SK-N-MC (cell line): Measurements from ENCODE around the gene PDCD7.

ENCODE experiments used
- DNase-seq: peaks from one replicate; pipeline ENCODE4 v3.0.0-alpha.2; 2011; ENCODE audit warnings: low read depth, low spot score
- H3K27ac ChIP-seq: fragments of 200-600 bp; sonication (generic); 2 replicates; pipeline ENCODE4 v1.5.1; 2016; ENCODE audit warnings: mixed run types
- H3K36me3 ChIP-seq: fragments of 200-600 bp; sonication (generic); 2 replicates; pipeline ENCODE4 v1.6.1; 2017; ENCODE audit warnings: antibody characterized with exemption, low read length, mixed read lengths; ENCODE audit not compliant: insufficient read depth
- H3K4me3 ChIP-seq: fragments of 200-600 bp; sonication (generic); 2 replicates; pipeline ENCODE4 v1.5.1; 2016
- H3K9ac ChIP-seq: fragments of 200-600 bp; sonication (generic); 2 replicates; pipeline ENCODE4 v1.8.0; 2017; ENCODE audit warnings: mixed run types, mixed read lengths; ENCODE audit not compliant: insufficient read length
- H3K9me3 ChIP-seq: fragments of 200-600 bp; sonication (generic); 2 replicates; pipeline ENCODE4 v1.6.1; 2017; ENCODE audit warnings: low read depth, mild to moderate bottlenecking, antibody characterized with exemption, low read length, moderate library complexity, mixed read lengths
- EZH2 ChIP-seq: fragments of 200-600 bp; sonication (generic); IDR thresholded peaks from one replicate; pipeline ENCODE4 v1.6.1; 2017; ENCODE audit warnings: antibody characterized with exemption
- FOXP2 ChIP-seq: optimal IDR thresholded peaks from 2 replicates; pipeline ENCODE3; 2011; ENCODE audit warnings: mild to moderate bottlenecking, moderate library complexity; ENCODE audit not compliant: insufficient read depth; ENCODE audit errors: extremely low read length, control extremely low read depth
- POLR2AphosphoS5 ChIP-seq: IDR thresholded peaks from 2 replicates; pipeline ENCODE4 v1.6.1; 2012; ENCODE audit warnings: mild to moderate bottlenecking, low read depth, low read length, borderline replicate concordance

Gene PDCD7

DNA sequence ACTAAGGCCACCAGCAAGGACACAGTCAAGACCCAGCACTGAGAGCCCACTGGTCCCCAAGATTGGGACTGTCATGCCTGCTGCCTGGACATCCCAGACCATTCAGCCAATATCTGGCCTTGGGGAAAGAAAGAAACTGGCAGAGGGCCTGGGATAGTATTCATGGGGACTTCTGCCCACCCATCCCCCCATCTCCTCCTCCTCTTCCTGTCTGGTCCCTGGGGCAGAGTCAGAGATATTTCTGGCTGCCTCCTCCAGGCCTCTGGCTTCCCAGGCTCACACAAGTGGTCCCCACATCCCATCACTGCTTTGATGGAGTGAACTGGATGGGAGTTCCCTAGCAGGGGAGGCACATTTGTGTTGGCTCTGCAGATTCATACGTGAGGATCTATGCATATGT, 61.6 kb downstream of the PDCD7 start:
- Histone ChIP-seq H3K9ac (no peak overlapping the region), H3K36me3 (no peaks in the 10 kb centered on the region), H3K27ac (no peak overlapping the region), H3K4me3 (no peak overlapping the region), H3K9me3 (no peaks in the 10 kb centered on the region)
- TF ChIP-seq EZH2 (no peak), FOXP2 (no peak), POLR2AphosphoS5 (no peak)
- no peak for DNase-seq

- Histone ChIP-seq H3K4me3 (no peak overlapping the region), H3K9ac (no peak overlapping the region), H3K27ac (no peak overlapping the region), H3K9me3 (no peaks in the 10 kb centered on the region), H3K36me3 (no peaks in the 10 kb centered on the region)
- DNase-seq: no peak
- TF ChIP-seq FOXP2 (no peak), POLR2AphosphoS5 (no peak), EZH2 (no peak)
Observed at GRCh38 chr15:65071381-65071811, 62.2 kb downstream of the PDCD7 start.

GRCh38 chr15:65069779-65070546, 63.6 kb downstream of the PDCD7 start:
- no peaks in the 10 kb centered on the region for H3K36me3 ChIP-seq
- no peak overlapping the region for H3K9ac ChIP-seq
- DNase-seq: no peak
- no peak overlapping the region for H3K4me3 ChIP-seq
- TF ChIP-seq EZH2 (no peak), FOXP2 (no peak), POLR2AphosphoS5 (no peak)
- H3K27ac ChIP-seq: no peak overlapping the region
- H3K9me3 ChIP-seq: no peaks in the 10 kb centered on the region

DNA sequence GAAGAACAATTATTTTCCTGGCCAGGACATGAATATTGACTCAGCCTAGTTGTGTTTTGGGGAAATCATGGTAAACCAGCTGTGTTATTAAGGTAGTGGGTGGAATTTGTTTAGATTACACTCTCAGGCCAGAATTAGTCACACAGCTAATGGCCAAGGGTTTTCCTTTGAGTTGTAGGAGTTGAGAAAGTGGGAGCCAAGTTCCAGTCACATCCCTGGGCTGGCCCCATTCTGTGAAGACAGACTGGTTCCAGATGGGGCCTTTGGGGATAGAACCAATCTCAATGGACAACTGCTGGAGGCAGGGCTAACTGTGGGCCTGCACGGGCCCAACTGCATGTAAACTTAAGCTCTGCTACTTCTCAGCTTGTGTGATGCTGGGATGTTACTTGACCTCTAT, 64.4 kb downstream of the PDCD7 start:
- DNase-seq: no peak
- Histone ChIP-seq H3K9me3 (no peaks in the 10 kb centered on the region), H3K4me3 (no peak overlapping the region), H3K9ac (no peak overlapping the region), H3K27ac (no peak overlapping the region), H3K36me3 (no peaks in the 10 kb centered on the region)
- TF ChIP-seq POLR2AphosphoS5 (no peak), EZH2 (no peak), FOXP2 (no peak)

DNA sequence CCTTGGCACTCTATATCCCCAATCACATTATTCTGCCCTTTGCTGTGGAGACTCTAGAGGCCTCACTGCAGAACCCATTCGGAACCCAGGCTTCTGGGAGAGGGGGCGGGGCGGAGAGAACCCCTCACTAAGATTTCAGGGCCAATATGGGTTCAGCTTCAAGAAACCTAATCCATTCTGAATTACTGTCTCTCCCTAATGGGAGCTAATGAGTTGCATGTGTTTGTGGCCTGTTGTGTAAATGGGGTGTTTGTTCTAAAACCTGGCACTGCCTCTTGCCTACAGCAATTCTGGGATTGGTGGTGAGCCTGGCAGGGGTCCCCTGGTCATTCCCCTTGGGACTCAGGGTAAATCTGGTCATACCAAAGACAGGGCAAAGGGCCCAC, 65.2 kb downstream of the PDCD7 start:
- TF ChIP-seq EZH2 (no peak), FOXP2 (no peak), POLR2AphosphoS5 (no peak)
- DNase-seq: no peak
- no peak overlapping the region for H3K9ac ChIP-seq
- no peak overlapping the region for H3K27ac ChIP-seq
- no peaks in the 10 kb centered on the region for H3K36me3 ChIP-seq
- H3K9me3 ChIP-seq: no peaks in the 10 kb centered on the region
- H3K4me3 ChIP-seq: no peak overlapping the region

GRCh38 chr15:65067645-65068402, 65.8 kb downstream of the PDCD7 start, which contains the start of gene RASL12:
Gene RASL12 (minus strand): TSS chr15:65067991. CDS start chr15:65067835, 156 bp downstream.
- H3K9me3 ChIP-seq: no peaks in the 10 kb centered on the region
- H3K9ac ChIP-seq: no peak within 1 kb of the TSS
- DNase-seq: no peak
- H3K4me3 ChIP-seq: no peak within 1 kb of the TSS
- H3K36me3 ChIP-seq: no peaks in the 10 kb centered on the region
- TF ChIP-seq FOXP2: no peak
- no peak for TF ChIP-seq POLR2AphosphoS5
- no peak for TF ChIP-seq EZH2
- no peak within 1 kb of the TSS for H3K27ac ChIP-seq
